GM18507 (cell line): Measurements from ENCODE around the gene MGAM2.

Source experiments
- DNase-seq: peaks from one replicate; pipeline ENCODE4 v3.0.0; 2011; ENCODE audit warnings: low read depth; ENCODE audit not compliant: insufficient read length; ENCODE audit errors: extremely low spot score
- FAIRE-seq: peaks from 2 replicates; lab custom pipeline; 2011; peaks lifted over from hg19 to GRCh38; lab: Jason Lieb, UNC

The MGAM2 gene

GRCh38 chr7:142112086-142112485 lies 568 bp downstream of the MGAM2 start:
- FAIRE-seq (no peak), DNase-seq (no peak)

GRCh38 chr7:142114207-142114606 lies 2.7 kb downstream of the MGAM2 start:
- no peak for DNase-seq
- no peak for FAIRE-seq

GRCh38 chr7:142120524-142120923 lies 9.0 kb downstream of the MGAM2 start:
- DNase-seq, result no peak
- FAIRE-seq, result no peak

DNA sequence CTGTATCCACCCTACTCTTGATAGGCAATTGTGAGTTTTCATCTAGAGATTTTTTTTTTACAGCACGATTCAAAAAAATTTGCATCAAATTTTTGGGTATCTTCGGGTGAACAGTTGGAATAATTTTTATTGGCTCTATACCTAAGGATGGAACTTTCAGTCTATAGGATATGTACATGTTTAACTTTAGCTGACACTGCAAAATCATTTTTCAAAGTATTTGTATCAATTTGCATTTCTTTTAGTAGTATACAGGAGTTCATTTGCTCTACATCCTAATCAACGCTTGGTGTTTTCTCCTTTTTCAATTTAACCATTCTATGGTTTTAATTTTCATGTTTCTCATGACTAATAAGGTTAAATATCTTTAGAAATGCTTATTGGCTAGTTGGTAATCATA lies 11.7 kb downstream of the MGAM2 start:
- DNase-seq (no peak), FAIRE-seq (no peak)

- FAIRE-seq, result no peak
These were observed 13.9 kb downstream of the MGAM2 start for GRCh38 chr7:142125256-142125955.

DNA sequence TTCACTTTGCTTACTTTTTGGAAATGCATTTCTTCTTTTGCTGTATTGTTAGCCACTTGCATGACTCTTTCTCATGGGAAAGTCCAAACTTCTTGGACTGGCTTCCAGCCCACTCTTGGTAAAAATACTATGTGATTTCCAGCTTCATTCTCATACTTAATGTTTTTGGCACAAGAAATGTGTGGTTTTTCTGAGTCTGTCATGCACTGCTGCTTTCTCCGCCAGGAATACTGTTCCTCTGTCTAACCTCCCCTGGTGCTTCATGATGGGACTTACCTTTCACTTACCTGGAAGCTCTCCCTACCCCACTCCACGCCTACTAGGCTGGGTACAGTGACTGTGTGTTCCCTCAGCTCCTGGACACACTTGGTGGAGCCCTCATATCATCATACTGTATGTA lies 18.7 kb downstream of the MGAM2 start:
- no peak for DNase-seq
- FAIRE-seq, result no peak

More at GRCh38 chr7:142125256-142125955, 13.9 kb downstream of the MGAM2 start:
- no peak for DNase-seq

GRCh38 chr7:142131439-142132185 lies 20.1 kb downstream of the MGAM2 start:
- FAIRE-seq, result no peak

DNA sequence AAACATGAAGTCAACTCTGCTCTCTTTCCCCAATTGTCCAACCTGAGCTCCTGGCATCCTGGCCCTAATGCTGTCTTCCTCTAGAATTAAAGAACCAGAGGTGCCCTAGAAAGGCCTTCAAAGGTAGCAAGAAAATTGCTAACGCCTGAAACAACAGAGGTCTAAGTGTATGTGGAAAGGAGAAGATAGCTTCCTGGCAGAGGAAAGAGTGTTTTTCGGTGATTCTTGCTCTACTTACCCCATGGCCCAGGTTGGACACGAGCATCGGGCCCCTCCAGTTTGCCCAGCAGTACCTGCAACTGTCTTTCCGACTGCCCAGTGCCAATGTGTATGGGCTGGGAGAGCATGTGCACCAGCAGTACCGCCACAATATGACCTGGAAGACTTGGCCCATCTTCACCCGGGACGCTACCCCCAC lies 22.2 kb downstream of the MGAM2 start:
- FAIRE-seq (no peak), DNase-seq (no peak)

More at GRCh38 chr7:142131439-142132185, 20.1 kb downstream of the MGAM2 start:
- DNase-seq, result no peak

GRCh38 chr7:142134909-142135308 lies 23.4 kb downstream of the MGAM2 start:
- DNase-seq (no peak), FAIRE-seq (no peak)

GRCh38 chr7:142138996-142139395 lies 27.5 kb downstream of the MGAM2 start:
- FAIRE-seq, result no peak
- DNase-seq, result no peak

DNA sequence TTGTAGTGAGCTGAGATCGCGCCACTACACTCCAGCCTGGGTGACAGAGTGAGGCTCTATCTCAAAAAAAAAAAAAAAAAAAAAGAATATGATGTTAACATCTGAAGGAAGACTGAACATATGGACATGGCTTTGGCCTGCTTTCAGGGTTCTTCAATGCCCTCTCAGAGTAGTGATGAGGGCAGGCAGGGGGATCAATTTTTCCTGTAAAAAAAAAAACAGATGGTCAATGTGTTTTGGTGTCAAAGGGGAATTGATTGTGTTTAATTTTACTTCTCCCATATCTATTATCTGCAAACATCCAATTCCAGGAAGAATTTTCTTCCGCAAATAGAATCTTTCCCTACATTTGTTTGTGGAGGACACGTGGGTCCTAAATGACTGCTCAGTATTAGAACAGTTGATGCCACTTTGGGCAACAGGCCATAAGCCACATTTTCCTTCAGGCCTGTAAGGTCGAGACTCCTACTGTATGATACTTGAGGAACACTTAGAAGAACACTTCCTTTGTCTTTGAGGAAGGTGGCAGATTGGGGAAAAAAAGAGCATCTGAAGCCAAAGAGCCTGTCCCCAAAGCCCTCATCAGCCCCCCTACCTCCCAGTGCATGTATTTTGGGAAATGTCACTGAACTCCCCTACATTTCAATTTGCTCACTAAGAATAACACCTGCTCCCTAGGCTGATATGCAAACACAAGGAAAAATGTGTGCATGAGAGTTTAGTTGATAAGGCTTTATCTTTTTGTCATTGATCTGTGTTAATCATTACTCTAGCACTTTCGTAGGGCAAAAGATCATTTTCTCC lies 28.3 kb downstream of the MGAM2 start:
- no peak for FAIRE-seq
- no peak for DNase-seq

- DNase-seq, result no peak
- no peak for FAIRE-seq
These were observed 29.0 kb downstream of the MGAM2 start for GRCh38 chr7:142140401-142140959.

- DNase-seq (no peak), FAIRE-seq (no peak)
These were observed 31.2 kb downstream of the MGAM2 start for GRCh38 chr7:142142702-142143101.

DNA sequence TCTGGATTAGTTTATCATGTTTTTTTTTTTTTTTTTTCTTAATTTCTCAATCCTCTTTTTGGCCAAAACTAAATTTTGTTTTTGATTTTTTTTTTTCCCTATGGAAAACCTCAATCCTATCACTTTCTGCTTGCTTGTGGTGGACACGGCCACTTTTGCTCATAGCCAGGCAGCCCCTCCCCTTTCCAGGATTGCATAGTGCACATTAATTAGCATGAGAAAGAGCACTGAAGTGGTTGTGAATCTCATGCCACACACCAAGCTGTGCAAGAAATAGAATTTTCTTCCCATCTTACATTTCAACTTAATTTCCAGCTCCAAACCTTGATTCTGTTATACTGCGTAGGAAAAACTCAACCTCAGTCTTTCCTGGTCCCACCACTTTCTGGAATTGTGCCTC lies 34.6 kb downstream of the MGAM2 start:
- no peak for DNase-seq
- FAIRE-seq, result no peak

- FAIRE-seq (no peak), DNase-seq (no peak)
These were observed 38.8 kb downstream of the MGAM2 start for GRCh38 chr7:142150356-142150755.

- no peak for DNase-seq
- no peak for FAIRE-seq
These were observed 39.4 kb downstream of the MGAM2 start for GRCh38 chr7:142150869-142151268.

GRCh38 chr7:142152076-142152475 lies 40.6 kb downstream of the MGAM2 start:
- FAIRE-seq, result no peak

GRCh38 chr7:142153400-142153799 lies 41.9 kb downstream of the MGAM2 start:
- no peak for DNase-seq
- no peak for FAIRE-seq

More at GRCh38 chr7:142152076-142152475, 40.6 kb downstream of the MGAM2 start:
- DNase-seq, result no peak

GRCh38 chr7:142158736-142159496 lies 47.4 kb downstream of the MGAM2 start:
- no peak for DNase-seq
- FAIRE-seq, result no peak
